ENCODE results near the gene THAP5. TPM values are rescaled to one million over a fixed set of nuclear protein-coding genes. Genes with fewer than 3 reads are reported as not detected.

The THAP5 gene
- total RNA-seq, 1 experiment from 2014 or later: 19.5 TPM

DNA sequence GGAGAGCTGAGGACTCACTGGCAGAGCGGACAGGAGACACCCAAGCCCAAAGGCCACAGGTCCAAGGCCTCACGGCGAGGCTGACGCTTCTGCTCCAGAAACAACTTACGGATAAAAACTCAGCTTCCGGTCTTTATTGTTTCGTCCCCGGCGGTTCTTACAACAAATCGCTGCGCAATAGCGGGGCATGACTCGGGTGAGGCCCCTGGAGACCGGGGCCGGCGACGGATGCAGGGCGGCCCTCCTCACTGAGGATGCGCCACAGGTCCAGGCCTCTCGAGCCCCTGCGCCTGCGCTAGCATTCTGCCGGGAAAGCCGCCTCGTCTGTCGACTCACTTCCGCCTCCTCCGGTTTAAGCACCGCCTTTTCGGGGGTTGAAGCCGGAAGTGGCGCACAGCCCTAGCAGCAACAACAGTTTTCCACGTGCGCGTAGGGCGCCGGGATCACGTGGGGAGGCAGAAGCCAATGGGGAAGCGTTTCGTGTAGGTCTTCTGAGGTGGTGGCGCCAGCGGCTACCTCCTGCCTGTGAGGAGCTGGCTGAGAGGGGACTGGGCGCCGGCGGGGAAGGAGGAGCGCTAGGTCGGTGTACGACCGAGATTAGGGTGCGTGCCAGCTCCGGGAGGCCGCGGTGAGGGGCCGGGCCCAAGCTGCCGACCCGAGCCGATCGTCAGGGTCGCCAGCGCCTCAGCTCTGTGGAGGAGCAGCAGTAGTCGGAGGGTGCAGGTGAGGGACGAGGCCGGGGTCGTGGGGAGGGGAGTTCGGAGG is at the start of gene THAP5, which contains the start of gene DNAJB9 (continued):
- TF ChIP-seq, protein P1, sequence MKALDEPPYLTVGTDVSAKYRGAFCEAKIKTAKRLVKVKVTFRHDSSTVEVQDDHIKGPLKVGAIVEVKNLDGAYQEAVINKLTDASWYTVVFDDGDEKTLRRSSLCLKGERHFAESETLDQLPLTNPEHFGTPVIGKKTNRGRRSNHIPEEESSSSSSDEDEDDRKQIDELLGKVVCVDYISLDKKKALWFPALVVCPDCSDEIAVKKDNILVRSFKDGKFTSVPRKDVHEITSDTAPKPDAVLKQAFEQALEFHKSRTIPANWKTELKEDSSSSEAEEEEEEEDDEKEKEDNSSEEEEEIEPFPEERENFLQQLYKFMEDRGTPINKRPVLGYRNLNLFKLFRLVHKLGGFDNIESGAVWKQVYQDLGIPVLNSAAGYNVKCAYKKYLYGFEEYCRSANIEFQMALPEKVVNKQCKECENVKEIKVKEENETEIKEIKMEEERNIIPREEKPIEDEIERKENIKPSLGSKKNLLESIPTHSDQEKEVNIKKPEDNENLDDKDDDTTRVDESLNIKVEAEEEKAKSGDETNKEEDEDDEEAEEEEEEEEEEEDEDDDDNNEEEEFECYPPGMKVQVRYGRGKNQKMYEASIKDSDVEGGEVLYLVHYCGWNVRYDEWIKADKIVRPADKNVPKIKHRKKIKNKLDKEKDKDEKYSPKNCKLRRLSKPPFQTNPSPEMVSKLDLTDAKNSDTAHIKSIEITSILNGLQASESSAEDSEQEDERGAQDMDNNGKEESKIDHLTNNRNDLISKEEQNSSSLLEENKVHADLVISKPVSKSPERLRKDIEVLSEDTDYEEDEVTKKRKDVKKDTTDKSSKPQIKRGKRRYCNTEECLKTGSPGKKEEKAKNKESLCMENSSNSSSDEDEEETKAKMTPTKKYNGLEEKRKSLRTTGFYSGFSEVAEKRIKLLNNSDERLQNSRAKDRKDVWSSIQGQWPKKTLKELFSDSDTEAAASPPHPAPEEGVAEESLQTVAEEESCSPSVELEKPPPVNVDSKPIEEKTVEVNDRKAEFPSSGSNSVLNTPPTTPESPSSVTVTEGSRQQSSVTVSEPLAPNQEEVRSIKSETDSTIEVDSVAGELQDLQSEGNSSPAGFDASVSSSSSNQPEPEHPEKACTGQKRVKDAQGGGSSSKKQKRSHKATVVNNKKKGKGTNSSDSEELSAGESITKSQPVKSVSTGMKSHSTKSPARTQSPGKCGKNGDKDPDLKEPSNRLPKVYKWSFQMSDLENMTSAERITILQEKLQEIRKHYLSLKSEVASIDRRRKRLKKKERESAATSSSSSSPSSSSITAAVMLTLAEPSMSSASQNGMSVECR (CRISPR knock-in tag; IDR thresholded peaks at IDR 0.05; ENCODE audit: borderline replicate concordance): peak; percentile 86; the same call in 1 of the 2 replicates
- no peak for TF ChIP-seq MXD4 (CRISPR knock-in tag; IDR thresholded peaks at IDR 0.05; ENCODE audit: borderline replicate concordance)
- TF ChIP-seq SMAD3 (CRISPR knock-in tag; IDR thresholded peaks at IDR 0.05; ENCODE audit: borderline replicate concordance): peak; percentile 96; the same call in 1 of the 2 replicates
- peak; percentile 33; the same call in 1 of the 2 replicates for TF ChIP-seq ZNF317 (CRISPR knock-in tag; IDR thresholded peaks at IDR 0.05; ENCODE audit: borderline replicate concordance, low read depth)
- TF ChIP-seq, protein P2, sequence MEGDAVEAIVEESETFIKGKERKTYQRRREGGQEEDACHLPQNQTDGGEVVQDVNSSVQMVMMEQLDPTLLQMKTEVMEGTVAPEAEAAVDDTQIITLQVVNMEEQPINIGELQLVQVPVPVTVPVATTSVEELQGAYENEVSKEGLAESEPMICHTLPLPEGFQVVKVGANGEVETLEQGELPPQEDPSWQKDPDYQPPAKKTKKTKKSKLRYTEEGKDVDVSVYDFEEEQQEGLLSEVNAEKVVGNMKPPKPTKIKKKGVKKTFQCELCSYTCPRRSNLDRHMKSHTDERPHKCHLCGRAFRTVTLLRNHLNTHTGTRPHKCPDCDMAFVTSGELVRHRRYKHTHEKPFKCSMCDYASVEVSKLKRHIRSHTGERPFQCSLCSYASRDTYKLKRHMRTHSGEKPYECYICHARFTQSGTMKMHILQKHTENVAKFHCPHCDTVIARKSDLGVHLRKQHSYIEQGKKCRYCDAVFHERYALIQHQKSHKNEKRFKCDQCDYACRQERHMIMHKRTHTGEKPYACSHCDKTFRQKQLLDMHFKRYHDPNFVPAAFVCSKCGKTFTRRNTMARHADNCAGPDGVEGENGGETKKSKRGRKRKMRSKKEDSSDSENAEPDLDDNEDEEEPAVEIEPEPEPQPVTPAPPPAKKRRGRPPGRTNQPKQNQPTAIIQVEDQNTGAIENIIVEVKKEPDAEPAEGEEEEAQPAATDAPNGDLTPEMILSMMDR (IDR thresholded peaks at IDR 0.05): no peak
- TF ChIP-seq RORB (CRISPR knock-in tag; IDR thresholded peaks at IDR 0.05): no peak
- no peak for TF ChIP-seq ZBTB21 (CRISPR knock-in tag; IDR thresholded peaks at IDR 0.05; ENCODE audit: borderline replicate concordance)
- peak; percentile 91 for TF ChIP-seq TEAD1 (CRISPR knock-in tag; IDR thresholded peaks at IDR 0.05)
- TF ChIP-seq SOX15 (CRISPR knock-in tag; IDR thresholded peaks at IDR 0.05): no peak
- TF ChIP-seq PRRX2 (CRISPR knock-in tag; IDR thresholded peaks at IDR 0.05): no peak
- TF ChIP-seq, protein P3, sequence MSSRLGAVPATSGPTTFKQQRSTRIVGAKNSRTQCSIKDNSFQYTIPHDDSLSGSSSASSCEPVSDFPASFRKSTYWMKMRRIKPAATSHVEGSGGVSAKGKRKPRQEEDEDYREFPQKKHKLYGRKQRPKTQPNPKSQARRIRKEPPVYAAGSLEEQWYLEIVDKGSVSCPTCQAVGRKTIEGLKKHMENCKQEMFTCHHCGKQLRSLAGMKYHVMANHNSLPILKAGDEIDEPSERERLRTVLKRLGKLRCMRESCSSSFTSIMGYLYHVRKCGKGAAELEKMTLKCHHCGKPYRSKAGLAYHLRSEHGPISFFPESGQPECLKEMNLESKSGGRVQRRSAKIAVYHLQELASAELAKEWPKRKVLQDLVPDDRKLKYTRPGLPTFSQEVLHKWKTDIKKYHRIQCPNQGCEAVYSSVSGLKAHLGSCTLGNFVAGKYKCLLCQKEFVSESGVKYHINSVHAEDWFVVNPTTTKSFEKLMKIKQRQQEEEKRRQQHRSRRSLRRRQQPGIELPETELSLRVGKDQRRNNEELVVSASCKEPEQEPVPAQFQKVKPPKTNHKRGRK (CRISPR knock-in tag; IDR thresholded peaks at IDR 0.05; ENCODE audit: borderline replicate concordance): no peak
- peak; percentile 93 for TF ChIP-seq CREM (CRISPR knock-in tag; IDR thresholded peaks at IDR 0.05)
- TF ChIP-seq TP53 (CRISPR knock-in tag; IDR thresholded peaks at IDR 0.05): no peak

DNA sequence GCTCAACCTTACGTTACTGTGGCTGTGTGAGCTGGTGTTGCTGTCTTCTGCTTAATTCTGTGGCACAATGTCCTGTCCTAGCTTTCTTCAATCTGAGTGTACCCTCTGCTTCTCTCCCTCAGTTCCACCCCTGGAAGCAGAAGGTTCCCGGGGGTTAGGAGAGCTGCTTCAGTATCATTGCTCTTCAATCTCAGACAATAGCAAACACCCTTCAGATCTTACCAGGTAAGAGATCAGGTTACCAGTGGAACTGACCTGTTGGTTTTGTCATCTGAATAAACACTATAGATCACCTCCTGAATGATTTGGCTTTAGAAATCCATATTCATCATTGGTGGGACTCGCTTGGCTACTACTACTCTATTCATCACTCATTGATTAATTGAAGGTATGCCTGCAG is 48.5 kb upstream of the THAP5 start:
- POLR2A ChIA-PET: no interaction called here
- no peak for DNase-seq (ENCODE audit: low spot score)
- Mint-ChIP-seq H3K27me3 (ENCODE audit: low read depth) (no peaks in the 10 kb centered on the region), H3K4me1 (peaks cover 38% of the 10 kb centered on the region), H3K4me3 (no peak overlapping the region), H3K9me3 (no peaks in the 10 kb centered on the region), H3K36me3 (no peaks in the 10 kb centered on the region), H3K27ac (peak overlapping the region; percentile 29; the same call in 1 of the 2 replicates)
- CTCF ChIA-PET: interaction anchor here (1.3 to 1.5 kb wide), 2 partner anchors 42 to 257 kb away, joined by 3 to 4 read pairs; no protein-coding TSS in a partner anchor
- peak; percentile 72 for ATAC-seq
- TF ChIP-seq, protein P4, sequence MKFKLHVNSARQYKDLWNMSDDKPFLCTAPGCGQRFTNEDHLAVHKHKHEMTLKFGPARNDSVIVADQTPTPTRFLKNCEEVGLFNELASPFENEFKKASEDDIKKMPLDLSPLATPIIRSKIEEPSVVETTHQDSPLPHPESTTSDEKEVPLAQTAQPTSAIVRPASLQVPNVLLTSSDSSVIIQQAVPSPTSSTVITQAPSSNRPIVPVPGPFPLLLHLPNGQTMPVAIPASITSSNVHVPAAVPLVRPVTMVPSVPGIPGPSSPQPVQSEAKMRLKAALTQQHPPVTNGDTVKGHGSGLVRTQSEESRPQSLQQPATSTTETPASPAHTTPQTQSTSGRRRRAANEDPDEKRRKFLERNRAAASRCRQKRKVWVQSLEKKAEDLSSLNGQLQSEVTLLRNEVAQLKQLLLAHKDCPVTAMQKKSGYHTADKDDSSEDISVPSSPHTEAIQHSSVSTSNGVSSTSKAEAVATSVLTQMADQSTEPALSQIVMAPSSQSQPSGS (CRISPR knock-in tag; IDR thresholded peaks at IDR 0.05; ENCODE audit: borderline replicate concordance, low read depth): no peak
- TF ChIP-seq ZNF671 (CRISPR knock-in tag; IDR thresholded peaks at IDR 0.05) (no peak), TEAD1 (CRISPR knock-in tag; IDR thresholded peaks at IDR 0.05) (no peak), KAT7 (CRISPR knock-in tag; IDR thresholded peaks at IDR 0.05; ENCODE audit: borderline replicate concordance) (no peak), NR2C2 (CRISPR knock-in tag; IDR thresholded peaks at IDR 0.05) (no peak), ESRRA (CRISPR knock-in tag; IDR thresholded peaks at IDR 0.05; ENCODE audit: borderline replicate concordance) (no peak), SMAD3 (CRISPR knock-in tag; IDR thresholded peaks at IDR 0.05; ENCODE audit: borderline replicate concordance) (no peak), ZNF263 (CRISPR knock-in tag; IDR thresholded peaks at IDR 0.05; ENCODE audit: low read depth) (no peak), PRRX2 (CRISPR knock-in tag; IDR thresholded peaks at IDR 0.05) (no peak)
- TF ChIP-seq, protein P5, sequence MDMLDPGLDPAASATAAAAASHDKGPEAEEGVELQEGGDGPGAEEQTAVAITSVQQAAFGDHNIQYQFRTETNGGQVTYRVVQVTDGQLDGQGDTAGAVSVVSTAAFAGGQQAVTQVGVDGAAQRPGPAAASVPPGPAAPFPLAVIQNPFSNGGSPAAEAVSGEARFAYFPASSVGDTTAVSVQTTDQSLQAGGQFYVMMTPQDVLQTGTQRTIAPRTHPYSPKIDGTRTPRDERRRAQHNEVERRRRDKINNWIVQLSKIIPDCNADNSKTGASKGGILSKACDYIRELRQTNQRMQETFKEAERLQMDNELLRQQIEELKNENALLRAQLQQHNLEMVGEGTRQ (CRISPR knock-in tag; IDR thresholded peaks at IDR 0.05): no peak
- TF ChIP-seq, protein P6, sequence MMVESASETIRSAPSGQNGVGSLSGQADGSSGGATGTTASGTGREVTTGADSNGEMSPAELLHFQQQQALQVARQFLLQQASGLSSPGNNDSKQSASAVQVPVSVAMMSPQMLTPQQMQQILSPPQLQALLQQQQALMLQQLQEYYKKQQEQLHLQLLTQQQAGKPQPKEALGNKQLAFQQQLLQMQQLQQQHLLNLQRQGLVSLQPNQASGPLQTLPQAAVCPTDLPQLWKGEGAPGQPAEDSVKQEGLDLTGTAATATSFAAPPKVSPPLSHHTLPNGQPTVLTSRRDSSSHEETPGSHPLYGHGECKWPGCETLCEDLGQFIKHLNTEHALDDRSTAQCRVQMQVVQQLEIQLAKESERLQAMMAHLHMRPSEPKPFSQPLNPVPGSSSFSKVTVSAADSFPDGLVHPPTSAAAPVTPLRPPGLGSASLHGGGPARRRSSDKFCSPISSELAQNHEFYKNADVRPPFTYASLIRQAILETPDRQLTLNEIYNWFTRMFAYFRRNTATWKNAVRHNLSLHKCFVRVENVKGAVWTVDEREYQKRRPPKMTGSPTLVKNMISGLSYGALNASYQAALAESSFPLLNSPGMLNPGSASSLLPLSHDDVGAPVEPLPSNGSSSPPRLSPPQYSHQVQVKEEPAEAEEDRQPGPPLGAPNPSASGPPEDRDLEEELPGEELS (CRISPR knock-in tag; IDR thresholded peaks at IDR 0.05): no peak
- TF ChIP-seq, protein P7, sequence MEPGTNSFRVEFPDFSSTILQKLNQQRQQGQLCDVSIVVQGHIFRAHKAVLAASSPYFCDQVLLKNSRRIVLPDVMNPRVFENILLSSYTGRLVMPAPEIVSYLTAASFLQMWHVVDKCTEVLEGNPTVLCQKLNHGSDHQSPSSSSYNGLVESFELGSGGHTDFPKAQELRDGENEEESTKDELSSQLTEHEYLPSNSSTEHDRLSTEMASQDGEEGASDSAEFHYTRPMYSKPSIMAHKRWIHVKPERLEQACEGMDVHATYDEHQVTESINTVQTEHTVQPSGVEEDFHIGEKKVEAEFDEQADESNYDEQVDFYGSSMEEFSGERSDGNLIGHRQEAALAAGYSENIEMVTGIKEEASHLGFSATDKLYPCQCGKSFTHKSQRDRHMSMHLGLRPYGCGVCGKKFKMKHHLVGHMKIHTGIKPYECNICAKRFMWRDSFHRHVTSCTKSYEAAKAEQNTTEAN (CRISPR knock-in tag; IDR thresholded peaks at IDR 0.05): no peak
